Skeletal muscle satellite cell (primary cell): ENCODE results near the gene CRX.
"Not testable (repeated sequence)": the region's sequence is repeated elsewhere in the genome, so short reads cannot be mapped to it uniquely, and the experiment has no call there.

ENCODE experiments used
- H3K27me3 ChIP-seq: 2 replicates; pipeline ENCODE4 v1.7.0; 2013; ENCODE audit warnings: low read length; ENCODE audit not compliant: control insufficient read depth, insufficient read depth
- H3K36me3 ChIP-seq: 2 replicates; pipeline ENCODE4 v1.7.0; 2013; ENCODE audit warnings: mild to moderate bottlenecking, control low read depth, low read length; ENCODE audit not compliant: insufficient read depth
- H3K4me1 ChIP-seq: 2 replicates; pipeline ENCODE4 v1.7.0; 2013; ENCODE audit warnings: low read length; ENCODE audit not compliant: control insufficient read depth, insufficient read depth
- H3K4me2 ChIP-seq: 2 replicates; pipeline ENCODE4 v1.7.0; 2013; ENCODE audit warnings: mild to moderate bottlenecking, low read length
- H3K4me3 ChIP-seq: 2 replicates; pipeline ENCODE4 v1.7.0; 2013; ENCODE audit warnings: low read length
- H3K9ac ChIP-seq: 2 replicates; pipeline ENCODE4 v1.7.0; 2013; ENCODE audit warnings: mild to moderate bottlenecking, low read depth, low read length, moderate library complexity
- H3K9me3 ChIP-seq: replicated peaks from 2 replicates; pipeline ENCODE4 v1.7.0; 2013; ENCODE audit warnings: mild to moderate bottlenecking, control low read depth, low read length

The CRX gene

DNA sequence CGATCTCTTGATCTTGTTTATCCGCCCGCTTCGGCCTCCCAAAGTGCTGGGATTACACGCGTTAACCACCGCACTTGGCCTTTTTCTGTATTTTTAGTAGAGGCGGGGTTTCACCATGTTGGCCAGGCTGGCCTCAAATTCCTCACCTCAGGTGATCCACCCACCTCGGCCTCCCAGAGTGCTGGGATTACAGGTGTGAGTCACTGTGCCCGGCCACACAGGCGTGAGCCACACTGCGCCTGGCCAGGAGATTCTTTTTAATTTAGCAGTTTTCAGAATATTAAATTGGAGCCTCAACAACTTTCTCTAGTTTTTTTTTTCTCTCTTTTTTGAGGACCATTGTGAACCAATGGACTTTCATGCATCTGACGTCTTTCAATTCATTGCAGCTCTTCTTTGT is 31.9 kb upstream of the CRX start:
- H3K9ac ChIP-seq, H3K4me1 ChIP-seq, H3K4me3 ChIP-seq, H3K4me2 ChIP-seq, H3K27me3 ChIP-seq, H3K9me3 ChIP-seq: not testable (repeated sequence)
- H3K36me3 ChIP-seq: peaks cover 19% of the 10 kb centered on the region

DNA sequence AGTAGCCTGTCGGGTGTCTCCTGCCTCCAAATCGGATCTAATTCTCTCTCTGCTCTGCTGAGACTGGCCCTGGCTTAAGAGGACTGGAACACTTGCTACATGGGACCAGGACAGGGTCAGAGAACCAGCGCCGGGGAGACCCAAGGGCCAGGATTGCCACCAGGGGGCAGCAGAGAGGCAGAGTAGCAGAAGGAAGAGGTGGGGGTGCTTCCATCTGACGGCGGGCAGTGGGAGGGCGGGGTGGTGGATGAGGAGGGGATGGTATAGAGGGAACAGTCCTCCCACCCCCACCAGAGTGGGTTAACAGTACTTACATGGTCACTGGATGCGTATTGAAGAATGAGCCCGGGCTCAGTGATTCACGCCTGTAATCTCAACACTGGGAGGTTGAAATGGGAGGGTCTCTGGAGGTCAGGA is 31.3 kb upstream of the CRX start:
- Histone ChIP-seq H3K4me1 (no peaks in the 10 kb centered on the region), H3K9me3 (no peaks in the 10 kb centered on the region), H3K4me2 (no peak overlapping the region), H3K9ac (no peak overlapping the region), H3K27me3 (no peaks in the 10 kb centered on the region), H3K36me3 (peaks cover 16% of the 10 kb centered on the region), H3K4me3 (no peak overlapping the region)

DNA sequence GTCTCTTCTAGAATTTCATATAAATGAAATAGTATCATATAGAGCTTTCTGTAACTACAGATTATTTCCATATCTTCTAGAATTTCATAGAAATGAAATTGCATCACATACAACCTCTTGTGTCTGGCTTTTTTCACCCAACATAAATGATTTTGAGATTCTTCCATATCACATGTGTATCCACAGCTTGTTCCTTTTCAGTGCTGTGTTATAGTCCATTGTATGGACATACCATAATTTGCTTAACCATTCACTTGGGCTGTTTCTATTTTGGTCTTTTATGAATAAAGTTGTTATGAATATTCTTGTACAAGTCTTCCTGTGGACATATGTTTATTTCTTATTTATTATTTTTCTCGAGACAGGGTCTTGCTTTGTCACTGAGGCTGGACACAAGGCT is 29.1 kb upstream of the CRX start:
- no peaks in the 10 kb centered on the region for H3K27me3 ChIP-seq
- H3K4me3 ChIP-seq: no peak overlapping the region
- no peaks in the 10 kb centered on the region for H3K9me3 ChIP-seq
- no peak overlapping the region for H3K9ac ChIP-seq
- peaks cover 4% of the 10 kb centered on the region for H3K36me3 ChIP-seq
- H3K4me2 ChIP-seq: no peak overlapping the region
- H3K4me1 ChIP-seq: no peaks in the 10 kb centered on the region

DNA sequence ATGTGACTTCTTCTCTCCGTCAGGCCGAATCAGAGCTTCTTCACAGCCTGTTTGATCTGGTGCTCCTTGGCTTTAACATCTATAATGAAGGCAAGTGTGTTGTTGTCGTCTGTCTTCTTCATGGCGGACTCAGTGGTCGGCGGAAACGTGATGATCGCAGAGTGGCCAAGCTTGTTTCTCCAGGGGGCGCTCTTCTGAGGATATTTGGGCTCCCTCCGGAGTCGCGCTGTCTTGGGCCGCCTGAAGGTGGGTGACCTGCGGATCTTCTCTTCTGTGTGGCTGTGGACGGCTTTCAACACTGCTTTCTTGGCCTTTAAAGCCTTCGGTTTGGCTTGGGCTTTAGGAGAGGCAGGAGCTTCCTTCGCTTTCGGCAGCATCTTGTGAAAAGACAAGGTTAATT is 27.2 kb upstream of the CRX start:
- Histone ChIP-seq H3K9ac (no peak overlapping the region), H3K9me3 (no peaks in the 10 kb centered on the region), H3K4me2 (no peak overlapping the region), H3K27me3 (peaks cover 15% of the 10 kb centered on the region), H3K36me3 (no peaks in the 10 kb centered on the region), H3K4me1 (no peaks in the 10 kb centered on the region), H3K4me3 (no peak overlapping the region)

DNA sequence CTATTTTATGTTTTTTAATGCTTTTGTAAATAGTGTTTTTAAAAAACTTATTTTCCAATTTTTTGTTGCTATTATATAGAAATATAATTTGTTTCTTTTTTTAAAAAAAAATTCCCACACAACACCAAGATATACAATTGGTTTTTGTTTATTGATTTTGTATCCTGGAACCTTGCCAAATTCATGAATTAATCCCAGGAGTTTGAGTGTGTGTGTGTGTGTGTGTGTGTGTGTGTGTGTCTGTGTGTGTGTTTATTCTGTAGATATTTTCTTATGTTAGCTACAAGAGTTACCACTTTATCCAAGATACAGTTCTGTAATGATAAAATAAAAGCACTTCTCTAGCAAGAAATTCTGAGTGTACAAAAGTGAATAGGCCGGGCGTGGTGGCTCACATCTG is 25.0 kb upstream of the CRX start:
- no peak overlapping the region for H3K4me3 ChIP-seq

DNA sequence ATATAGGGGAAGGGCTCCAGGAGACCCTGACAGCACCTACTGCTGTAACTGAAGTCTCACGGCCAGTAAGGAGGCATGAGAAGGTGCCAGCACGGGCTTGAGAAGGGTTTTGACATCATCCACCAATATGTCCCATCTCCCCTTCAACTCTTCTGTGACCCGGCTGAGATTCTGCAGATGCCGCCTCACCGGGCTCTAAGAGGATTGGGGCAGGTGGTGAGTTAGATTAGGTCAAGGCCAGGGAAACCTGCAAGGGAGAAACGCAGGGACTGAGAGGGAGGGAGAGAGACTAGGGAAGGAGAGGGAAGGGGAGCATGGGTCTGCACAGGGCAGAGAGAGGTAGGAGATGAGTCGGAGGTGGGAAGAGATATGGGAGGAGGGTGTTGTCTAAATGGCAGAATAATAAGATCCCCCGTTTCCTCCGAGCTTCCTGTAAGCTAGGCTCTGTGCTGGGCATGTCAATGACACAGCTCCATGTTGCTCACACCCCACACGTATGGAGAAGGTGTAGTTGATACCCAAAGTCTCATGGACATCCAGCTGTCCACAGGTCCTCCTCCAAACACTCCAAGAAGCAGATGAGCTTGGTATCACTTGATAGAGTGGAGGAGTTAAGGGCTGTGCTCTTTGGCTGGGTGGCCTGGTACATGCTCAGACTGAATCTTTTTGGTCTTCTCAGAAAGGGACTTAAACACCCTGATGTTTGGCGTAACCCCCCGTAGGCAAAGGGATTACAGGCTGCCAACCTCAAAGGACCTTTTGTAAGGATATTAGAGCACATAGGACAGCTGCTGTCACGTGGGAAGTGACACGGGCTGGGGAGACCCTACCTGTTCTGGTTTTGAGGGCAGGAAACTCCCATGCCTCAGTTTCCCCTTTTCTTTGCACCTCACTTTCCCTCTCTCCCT is 23.5 kb upstream of the CRX start:
- H3K4me1 ChIP-seq: no peaks in the 10 kb centered on the region
- H3K4me2 ChIP-seq: no peak overlapping the region
- no peak overlapping the region for H3K4me3 ChIP-seq
- H3K9me3 ChIP-seq: no peaks in the 10 kb centered on the region
- H3K36me3 ChIP-seq: no peaks in the 10 kb centered on the region
- H3K9ac ChIP-seq: no peak overlapping the region
- peaks cover 15% of the 10 kb centered on the region for H3K27me3 ChIP-seq

More for the DNA sequence above, 25.0 kb upstream of the CRX start:
- Histone ChIP-seq H3K36me3 (no peaks in the 10 kb centered on the region), H3K9me3 (no peaks in the 10 kb centered on the region), H3K27me3 (peaks cover 15% of the 10 kb centered on the region), H3K9ac (no peak overlapping the region), H3K4me2 (no peak overlapping the region), H3K4me1 (no peaks in the 10 kb centered on the region)

DNA sequence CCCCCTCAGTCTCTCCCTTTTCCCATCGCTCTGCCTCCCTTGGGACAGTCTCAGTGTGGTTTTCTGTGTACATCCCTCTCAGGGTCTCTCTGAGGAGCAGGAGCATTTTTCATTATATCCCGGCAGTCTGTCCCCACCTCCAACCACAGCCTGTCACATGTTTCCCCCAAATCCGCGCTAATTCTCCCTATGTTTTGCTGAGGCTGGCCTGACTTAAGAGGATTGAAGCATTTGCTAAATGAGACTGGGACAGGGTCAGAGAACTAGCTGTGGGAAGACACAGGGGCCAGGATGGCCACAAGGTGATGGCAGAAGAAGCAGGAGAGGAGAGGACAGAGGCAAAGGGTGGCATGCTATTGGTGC is 22.9 kb upstream of the CRX start:
- Histone ChIP-seq H3K9me3 (no peaks in the 10 kb centered on the region), H3K4me2 (no peak overlapping the region), H3K4me3 (no peak overlapping the region), H3K36me3 (no peaks in the 10 kb centered on the region), H3K27me3 (peaks cover 15% of the 10 kb centered on the region), H3K4me1 (no peaks in the 10 kb centered on the region), H3K9ac (no peak overlapping the region)

DNA sequence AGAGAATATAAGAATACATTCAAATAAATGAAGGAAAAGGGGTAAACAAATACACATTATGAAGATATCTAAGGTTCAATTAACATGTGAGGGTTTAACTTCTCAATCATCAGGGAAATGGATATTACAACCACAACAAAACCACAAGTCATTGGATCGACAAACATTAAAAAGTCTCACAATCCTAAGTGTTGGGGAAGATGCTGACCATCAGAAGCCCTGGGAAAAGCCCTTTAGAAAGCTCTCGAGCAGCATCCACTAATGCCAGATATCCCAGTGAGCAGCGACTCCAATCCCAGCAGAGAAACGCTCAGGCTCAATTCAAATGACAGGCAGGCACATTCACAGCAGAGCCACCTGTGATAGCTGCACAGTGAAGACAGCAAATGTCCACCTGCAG is 20.5 kb upstream of the CRX start:
- Histone ChIP-seq H3K9me3 (no peaks in the 10 kb centered on the region), H3K4me3 (no peak overlapping the region), H3K9ac (no peak overlapping the region), H3K27me3 (peaks cover 18% of the 10 kb centered on the region), H3K4me1 (no peaks in the 10 kb centered on the region), H3K36me3 (no peaks in the 10 kb centered on the region), H3K4me2 (no peak overlapping the region)

DNA sequence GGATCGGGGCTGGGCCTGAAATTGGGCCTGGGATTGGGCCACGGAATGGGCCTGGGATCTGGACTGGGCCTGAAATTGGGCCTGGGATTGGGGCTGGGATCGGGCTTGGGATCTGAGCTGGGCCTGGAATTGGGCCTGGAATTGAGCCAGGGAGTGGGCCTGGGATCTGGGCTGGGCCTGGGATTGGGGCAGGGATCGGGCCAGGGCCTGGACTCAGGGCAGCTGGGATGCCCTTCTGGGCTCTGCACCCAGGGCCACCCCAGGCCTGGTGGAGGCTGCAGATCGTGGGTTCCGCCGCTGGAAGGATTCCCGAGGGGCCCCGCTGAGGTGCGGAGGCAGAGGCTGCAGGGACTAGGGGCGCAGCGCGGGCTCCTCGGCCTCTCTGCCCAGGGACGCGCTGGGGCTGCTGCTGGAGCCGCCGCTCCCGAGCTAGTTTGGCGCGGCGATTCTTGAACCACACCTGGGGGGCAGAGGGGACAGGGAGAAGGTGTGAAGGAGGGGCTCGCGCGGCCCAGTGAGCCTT is 19.2 kb upstream of the CRX start:
- Histone ChIP-seq H3K27me3 (peaks cover 18% of the 10 kb centered on the region), H3K36me3 (no peaks in the 10 kb centered on the region), H3K9ac (no peak overlapping the region), H3K4me3 (no peak overlapping the region), H3K4me1 (no peaks in the 10 kb centered on the region), H3K9me3 (no peaks in the 10 kb centered on the region), H3K4me2 (no peak overlapping the region)

DNA sequence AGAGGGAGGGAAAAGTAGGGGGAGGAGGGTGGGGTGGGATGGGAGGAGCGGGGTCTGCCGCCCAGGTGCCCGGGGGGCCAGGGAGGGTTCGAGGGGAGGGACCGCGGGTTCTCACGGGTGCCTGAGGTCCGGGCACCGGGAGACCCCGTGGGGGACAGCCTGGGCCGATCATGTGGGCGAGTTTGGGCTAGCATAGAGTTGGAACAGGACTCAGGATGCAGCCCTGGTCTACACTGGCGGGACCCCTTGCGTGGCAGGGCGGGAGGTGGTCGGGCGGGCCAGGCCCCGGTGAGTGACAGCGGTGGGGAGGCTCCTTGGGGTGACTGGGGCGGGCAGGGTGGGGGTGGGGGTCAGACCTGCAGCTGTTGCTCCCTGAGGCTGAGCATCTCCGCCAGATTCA is 18.6 kb upstream of the CRX start:
- not testable (repeated sequence) for H3K4me2 ChIP-seq, H3K9me3 ChIP-seq, H3K4me1 ChIP-seq

DNA sequence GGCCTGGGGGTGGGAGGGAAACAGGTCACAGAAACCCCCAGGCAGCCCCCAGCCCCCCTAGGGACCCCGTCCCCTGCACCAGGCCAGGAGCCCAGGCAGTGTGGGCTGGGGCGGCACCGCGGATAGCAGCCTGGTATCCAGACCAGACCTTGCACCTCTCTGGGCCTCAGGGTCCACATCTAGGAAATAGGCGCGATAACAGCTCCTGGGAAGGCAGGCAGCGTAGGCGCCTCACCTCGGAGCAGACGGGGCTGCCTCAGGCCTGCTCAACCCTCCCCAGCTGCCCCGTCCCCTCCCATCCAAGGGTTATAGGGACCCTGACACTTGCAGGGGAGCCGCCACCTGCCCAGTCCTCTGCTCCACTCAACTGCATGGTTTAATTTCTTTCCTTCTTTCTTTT is 18.1 kb upstream of the CRX start:
- not testable (repeated sequence) for H3K4me1 ChIP-seq, H3K4me2 ChIP-seq, H3K9ac ChIP-seq, H3K9me3 ChIP-seq, H3K4me3 ChIP-seq, H3K27me3 ChIP-seq, H3K36me3 ChIP-seq

More for the DNA sequence above, 18.6 kb upstream of the CRX start:
- not testable (repeated sequence) for H3K4me3 ChIP-seq, H3K36me3 ChIP-seq, H3K9ac ChIP-seq
- peaks cover 14% of the 10 kb centered on the region for H3K27me3 ChIP-seq

DNA sequence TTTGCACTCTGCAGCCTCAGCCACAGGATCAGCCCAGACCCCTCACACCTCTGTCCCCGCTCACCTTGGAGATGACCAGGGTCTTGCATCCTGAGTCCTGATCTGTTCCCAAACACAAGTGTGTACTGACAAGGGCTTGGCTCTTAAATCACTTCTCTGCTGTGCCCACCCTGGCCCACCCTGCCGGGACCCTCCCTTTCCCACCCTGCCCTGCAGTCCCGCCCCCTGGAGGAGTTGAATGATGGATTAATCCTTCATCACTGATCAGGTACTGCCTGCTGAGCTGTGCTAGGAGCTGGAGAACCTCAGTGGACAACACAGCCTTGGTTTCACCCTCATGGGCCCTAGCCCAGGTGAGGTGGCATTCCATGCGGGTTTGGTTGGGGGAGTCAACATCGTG is 17.3 kb upstream of the CRX start, which contains the start of gene TPRX1:
TSS of gene TPRX1 (minus strand) at position 101 of the 400 bp plus-strand sequence. CDS start at position 89, 12 bp downstream.
- not testable (repeated sequence) for H3K4me2 ChIP-seq, H3K4me1 ChIP-seq

More for the DNA sequence above, 17.3 kb upstream of the CRX start, which contains the start of gene TPRX1:
- H3K36me3 ChIP-seq, H3K9ac ChIP-seq, H3K4me3 ChIP-seq, H3K9me3 ChIP-seq, H3K27me3 ChIP-seq: not testable (repeated sequence)
